GM18909 (cell line): ENCODE results near the gene KRT78.
A peak's percentile ranks its signal among the peaks of the same experiment; 100 is the strongest.
"Not testable (repeated sequence)": the region's sequence is repeated elsewhere in the genome, so short reads cannot be mapped to it uniquely, and the experiment has no call there.

Experiments used
- ATAC-seq: cut with Tn5 transposase; IDR thresholded peaks from one replicate; pipeline ENCODE4 v1.9.1; 2021; ENCODE audit warnings: mild to moderate bottlenecking; ENCODE audit not compliant: unreplicated experiment, poor library complexity

Gene KRT78

GRCh38 chr12:52848661-52849255 lies at the start of gene KRT78:
Gene KRT78, minus strand, starts transcription at chr12:52848994. Its CDS starts 64 bp downstream, at chr12:52848930.
- no peak for ATAC-seq

- no peak for ATAC-seq
Observed at GRCh38 chr12:52896190-52897100, 47.7 kb upstream of the KRT78 start.

- no peak for ATAC-seq
Observed at GRCh38 chr12:52895726-52896189, 47.0 kb upstream of the KRT78 start.

- ATAC-seq, result no peak
Observed at GRCh38 chr12:52892974-52893373, 44.2 kb upstream of the KRT78 start.

- ATAC-seq, result no peak
Observed at GRCh38 chr12:52892207-52892852, 43.5 kb upstream of the KRT78 start.

GRCh38 chr12:52891044-52891443 lies 42.2 kb upstream of the KRT78 start:
- no peak for ATAC-seq

GRCh38 chr12:52890417-52890816 lies 41.6 kb upstream of the KRT78 start:
- ATAC-seq, result no peak

GRCh38 chr12:52884526-52885293 lies 35.9 kb upstream of the KRT78 start:
- no peak for ATAC-seq

GRCh38 chr12:52880499-52880898 lies 31.7 kb upstream of the KRT78 start:
- not testable (repeated sequence) for ATAC-seq

GRCh38 chr12:52879394-52880351 lies 30.9 kb upstream of the KRT78 start:
- ATAC-seq, result peak; percentile 65

GRCh38 chr12:52878507-52879393 lies 30.0 kb upstream of the KRT78 start:
- no peak for ATAC-seq

- no peak for ATAC-seq
Observed at GRCh38 chr12:52877242-52877641, 28.4 kb upstream of the KRT78 start.

GRCh38 chr12:52876372-52876771 lies 27.6 kb upstream of the KRT78 start:
- ATAC-seq, result no peak

- ATAC-seq, result no peak
Observed at GRCh38 chr12:52874573-52875435, 26.0 kb upstream of the KRT78 start.

- ATAC-seq, result no peak
Observed at GRCh38 chr12:52873832-52874572, 25.2 kb upstream of the KRT78 start.

GRCh38 chr12:52873513-52873831 lies 24.7 kb upstream of the KRT78 start:
- ATAC-seq, result no peak
